ENCODE measurements around the gene BRIP1.

DNA sequence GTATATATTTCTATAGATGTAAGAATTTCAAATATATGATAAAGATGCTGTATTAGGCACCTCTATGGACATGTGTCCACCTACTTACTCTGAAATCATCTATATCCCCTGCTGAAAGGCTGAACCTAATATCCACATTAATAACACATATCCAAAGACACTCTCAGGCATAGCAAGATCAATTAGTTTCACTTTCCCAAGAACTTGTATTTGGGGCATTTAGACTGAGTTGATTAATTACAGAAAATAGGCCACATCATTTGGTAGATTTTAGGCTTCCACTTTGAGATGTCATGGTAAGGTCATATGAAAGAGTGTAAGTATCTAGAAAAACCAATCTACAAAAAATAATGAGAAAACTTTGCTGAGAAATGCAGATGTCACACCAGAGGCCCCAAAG, 45.1 kb downstream of the BRIP1 start:
- TF ChIP-seq, protein P1, sequence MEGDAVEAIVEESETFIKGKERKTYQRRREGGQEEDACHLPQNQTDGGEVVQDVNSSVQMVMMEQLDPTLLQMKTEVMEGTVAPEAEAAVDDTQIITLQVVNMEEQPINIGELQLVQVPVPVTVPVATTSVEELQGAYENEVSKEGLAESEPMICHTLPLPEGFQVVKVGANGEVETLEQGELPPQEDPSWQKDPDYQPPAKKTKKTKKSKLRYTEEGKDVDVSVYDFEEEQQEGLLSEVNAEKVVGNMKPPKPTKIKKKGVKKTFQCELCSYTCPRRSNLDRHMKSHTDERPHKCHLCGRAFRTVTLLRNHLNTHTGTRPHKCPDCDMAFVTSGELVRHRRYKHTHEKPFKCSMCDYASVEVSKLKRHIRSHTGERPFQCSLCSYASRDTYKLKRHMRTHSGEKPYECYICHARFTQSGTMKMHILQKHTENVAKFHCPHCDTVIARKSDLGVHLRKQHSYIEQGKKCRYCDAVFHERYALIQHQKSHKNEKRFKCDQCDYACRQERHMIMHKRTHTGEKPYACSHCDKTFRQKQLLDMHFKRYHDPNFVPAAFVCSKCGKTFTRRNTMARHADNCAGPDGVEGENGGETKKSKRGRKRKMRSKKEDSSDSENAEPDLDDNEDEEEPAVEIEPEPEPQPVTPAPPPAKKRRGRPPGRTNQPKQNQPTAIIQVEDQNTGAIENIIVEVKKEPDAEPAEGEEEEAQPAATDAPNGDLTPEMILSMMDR (conservative IDR thresholded peaks at IDR 0.05; ENCODE audit: low read depth, low read length): no peak
- no peak for TF ChIP-seq EZH2 (IDR thresholded peaks at IDR 0.05; ENCODE audit: borderline replicate concordance, low read depth, low read length, poor library complexity, severe bottlenecking)

Measured in A673 (cell line).